NCI-H1417 treated with DMSO at 0.1 percent for 48 hours (cell line): ENCODE results near the gene CBX8.

Experiments
- DNase-seq: peaks from one replicate; lab custom pipeline; 2025; lab: John Stamatoyannopoulos, UW

Gene CBX8

DNA sequence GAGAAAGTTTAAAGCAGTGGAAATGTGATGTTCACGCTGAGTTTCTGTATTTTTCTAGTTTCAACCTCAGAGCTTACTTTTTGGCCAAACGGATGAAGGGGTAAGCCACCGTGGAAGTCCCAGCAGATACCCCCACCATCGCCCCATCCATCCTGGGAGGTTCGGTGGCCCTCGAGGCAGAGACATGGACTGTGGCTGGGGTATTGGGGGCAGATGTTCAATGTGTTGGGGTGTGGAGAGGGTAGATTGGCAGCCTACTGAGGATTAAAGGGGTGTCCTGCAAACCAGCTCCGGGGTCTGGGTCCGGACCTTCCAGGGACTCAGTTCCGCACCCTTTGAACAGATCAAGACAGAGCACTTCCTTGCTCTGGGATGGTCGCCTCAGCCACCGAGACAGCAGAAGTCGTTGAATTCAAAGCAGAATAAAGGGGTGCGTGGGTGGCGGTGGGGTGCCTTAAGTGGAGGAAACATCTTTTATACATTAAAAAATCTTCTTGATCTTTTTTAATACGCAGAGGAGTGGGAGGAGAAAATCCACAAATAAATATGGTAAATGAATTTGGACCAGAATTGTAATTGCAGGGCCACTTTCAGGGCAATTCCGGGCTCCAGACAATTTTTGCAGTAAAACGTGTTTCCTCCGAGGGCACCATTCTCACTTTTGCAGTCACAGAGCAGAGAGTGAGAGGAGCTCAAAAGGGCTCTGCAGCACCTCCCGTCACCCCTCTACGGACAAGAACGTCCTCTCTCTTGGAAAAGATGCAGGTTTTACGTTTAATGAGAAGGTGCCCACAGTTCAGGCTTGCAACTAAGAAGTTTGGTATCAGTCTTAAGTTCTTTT, 8.2 kb upstream of the CBX8 start:
- DNase-seq: no peak

GRCh38 chr17:79803997-79804855, 7.3 kb upstream of the CBX8 start:
- DNase-seq: no peak

DNA sequence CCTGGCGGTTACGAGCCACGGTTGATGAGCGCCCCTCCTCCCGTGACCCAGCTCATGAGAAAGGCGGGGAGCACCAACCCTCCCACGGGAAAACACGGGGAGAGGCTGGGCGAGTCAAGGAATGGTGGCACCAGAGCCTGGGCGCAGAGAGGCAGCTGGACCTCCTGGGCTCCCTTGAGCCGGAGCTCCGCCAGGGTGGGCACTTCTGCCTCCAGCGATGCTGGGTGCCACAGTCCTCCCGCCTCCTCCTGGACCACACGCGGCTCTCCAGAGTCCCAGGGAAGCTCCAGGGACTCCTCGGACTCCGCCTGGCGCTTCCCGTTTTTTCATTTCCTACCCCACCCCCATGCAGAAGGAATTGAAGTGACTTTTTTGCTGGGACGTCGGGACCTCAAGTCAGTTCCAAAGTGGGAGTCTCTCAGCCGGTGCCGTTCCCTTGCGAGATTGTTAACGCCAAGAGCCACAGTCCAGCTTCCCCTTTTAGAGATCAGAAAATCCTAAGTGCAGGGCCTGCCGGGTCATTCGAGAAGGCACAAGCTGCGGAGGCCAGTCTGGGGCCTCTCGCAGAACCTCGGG, 6.6 kb upstream of the CBX8 start:
- DNase-seq: no peak

- DNase-seq: no peak
Observed at GRCh38 chr17:79802736-79803420, 6.0 kb upstream of the CBX8 start.

DNA sequence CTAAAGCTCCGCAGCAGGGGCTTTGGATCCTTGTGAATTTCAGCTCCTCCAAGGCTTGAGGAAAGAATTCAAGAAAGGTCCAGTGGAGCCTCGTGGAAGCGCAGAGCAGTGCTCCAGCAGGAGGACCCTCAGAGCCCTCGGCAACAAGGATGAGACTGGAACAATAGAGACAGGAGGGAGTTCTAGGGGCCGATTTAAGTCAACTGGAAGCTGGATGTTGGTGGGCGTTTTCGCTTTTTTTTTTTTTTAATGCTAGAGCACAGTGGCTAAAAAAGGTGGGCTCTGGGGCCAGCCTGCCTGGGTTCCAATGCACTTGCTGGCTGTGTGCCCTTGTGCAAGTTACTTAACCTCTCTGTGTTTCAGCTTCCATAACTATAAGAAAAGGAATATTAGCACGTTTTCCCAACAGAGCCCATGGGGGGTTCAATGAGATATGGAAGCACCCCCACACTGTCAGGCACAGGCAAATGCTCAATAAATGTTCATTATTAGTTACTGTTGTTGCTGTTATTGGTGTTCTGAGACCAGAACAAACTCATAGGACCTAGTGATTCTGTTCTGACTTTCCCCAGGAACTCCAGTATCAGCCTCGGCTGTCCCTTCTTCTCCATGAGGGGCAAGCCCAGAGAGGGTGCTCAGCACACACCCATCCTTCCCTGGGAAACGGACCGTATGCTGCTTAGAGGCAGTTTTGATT, 5.3 kb upstream of the CBX8 start:
- no peak for DNase-seq

GRCh38 chr17:79801156-79802038, 4.5 kb upstream of the CBX8 start:
- no peak for DNase-seq

DNA sequence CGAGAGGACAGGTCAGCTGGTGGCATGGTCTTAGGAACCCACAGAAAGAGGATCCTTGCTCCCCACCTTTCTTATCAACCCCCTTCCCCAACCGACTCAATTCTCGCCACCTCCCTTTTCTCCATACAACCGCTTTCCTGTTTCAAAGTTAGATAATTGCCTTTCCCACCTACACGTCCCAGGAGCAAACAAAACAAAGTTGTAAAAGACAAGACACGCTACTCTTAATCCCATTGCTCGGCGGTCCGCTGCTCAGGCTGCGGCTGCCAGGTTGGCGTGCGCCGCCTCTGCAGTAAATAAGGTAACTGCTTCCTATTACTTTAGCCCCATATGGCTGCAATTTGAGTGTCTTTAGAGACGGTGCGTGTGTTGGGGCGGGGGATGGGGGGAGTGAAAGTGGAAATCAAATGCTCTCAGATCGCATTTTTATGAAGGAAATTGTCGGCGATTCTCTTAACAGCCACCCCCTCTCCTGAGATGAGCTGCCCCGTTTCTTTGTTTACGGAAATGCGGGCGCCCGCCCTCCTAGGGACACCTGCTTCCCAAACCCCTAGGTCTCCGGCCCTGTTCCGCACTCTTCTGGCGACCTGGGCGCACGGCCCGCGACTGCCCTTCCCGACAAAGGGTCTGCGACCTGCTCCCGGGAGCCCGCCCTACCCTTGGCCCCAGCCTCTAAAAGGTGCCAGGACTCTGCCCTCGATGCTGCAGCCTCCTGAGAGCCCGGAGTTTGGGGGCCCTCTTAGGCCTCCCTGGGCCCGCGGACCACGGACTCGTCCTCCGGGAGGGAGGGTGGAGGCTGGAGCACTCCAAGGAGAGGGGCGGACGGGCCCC, 3.7 kb upstream of the CBX8 start:
- no peak for DNase-seq

DNA sequence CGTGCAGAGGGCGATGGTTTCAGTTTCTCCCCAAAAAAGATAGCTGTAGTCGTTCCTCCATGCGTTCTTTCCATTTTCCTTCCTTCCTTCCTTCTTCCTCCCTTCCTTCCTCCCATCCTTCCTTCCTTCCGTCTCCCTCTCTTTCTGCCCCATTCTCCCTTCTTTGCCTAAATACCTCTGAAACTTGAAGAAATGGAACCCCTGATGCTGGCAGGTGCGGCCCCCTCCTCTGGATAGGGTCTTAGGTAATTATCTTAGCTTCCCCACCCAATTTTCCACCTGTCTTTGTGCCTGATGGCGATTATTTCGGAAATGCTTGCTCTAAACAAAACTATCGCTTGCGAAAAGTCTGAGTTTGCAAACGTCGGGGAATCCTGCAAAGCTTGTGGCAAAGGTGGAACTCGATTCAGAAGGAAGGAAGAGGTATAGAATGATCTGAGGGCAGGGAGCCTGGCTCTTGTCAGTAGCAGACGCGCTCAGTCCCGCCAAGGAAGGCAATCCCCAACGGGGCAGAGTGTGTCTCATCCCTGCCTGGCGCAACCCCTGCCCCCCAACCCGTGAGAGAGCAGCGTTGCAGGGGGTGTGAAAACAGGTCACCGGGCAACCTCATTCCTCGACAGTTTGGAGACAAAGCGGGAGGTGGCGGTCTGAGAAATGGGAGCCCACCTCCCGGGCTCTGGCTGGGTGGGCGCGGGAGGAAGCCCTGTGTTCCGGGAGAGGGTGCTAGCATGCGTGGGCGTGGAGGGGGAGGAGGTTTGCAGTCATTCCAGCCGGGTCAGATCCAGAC, 2.9 kb upstream of the CBX8 start:
- no peak for DNase-seq

GRCh38 chr17:79799174-79799537, 2.3 kb upstream of the CBX8 start:
- no peak for DNase-seq

GRCh38 chr17:79798299-79799173, 1.7 kb upstream of the CBX8 start:
- no peak for DNase-seq

- no peak for DNase-seq
Observed at GRCh38 chr17:79797492-79798298, 818 bp upstream of the CBX8 start.

DNA sequence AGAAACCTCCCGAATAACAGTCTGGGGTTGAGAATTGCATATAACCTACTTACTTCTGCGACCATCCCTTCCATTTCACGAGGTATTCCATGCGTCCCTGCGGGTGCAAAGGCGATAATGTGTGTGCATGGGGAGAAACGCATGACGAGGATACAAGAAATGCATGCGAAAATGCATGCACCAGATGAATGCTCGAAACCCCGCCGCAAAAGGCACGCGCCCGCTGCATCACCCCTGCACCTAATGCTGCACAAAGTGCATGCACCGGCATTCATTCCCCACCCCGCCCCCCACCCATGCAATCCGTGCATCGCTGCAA, 474 bp downstream of the CBX8 start:
- no peak for DNase-seq

DNA sequence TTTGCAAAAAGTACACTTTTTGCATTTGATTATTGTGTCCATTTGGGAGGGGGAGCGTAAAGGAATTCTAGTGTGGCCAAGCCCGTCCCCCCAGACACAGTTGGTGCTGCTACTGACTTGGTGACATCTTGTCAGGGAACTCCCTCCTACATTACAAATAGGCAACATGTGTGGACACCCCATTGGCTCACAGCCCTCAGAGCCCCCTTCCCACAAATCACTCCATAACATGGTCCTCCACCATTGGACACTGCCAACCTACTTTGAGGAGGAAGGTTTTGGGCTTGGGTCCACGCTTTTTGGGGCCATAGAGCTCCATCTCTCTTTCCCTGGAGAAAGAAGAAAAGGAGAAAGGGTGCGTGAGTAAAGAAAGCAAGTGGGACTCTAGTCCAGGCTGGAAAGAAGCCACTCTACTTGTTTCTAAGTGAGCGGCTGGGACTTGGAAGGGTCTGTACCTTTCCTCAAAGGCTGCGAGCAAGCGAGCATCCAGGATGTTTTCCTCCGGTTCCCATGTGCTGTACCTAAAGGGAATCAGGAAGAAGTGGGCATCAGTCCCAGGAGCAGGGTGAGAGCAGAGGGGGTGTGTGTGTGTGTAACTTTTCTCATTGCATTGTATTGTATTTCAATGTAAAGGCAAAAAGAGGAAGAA, 958 bp downstream of the CBX8 start:
- no peak for DNase-seq

DNA sequence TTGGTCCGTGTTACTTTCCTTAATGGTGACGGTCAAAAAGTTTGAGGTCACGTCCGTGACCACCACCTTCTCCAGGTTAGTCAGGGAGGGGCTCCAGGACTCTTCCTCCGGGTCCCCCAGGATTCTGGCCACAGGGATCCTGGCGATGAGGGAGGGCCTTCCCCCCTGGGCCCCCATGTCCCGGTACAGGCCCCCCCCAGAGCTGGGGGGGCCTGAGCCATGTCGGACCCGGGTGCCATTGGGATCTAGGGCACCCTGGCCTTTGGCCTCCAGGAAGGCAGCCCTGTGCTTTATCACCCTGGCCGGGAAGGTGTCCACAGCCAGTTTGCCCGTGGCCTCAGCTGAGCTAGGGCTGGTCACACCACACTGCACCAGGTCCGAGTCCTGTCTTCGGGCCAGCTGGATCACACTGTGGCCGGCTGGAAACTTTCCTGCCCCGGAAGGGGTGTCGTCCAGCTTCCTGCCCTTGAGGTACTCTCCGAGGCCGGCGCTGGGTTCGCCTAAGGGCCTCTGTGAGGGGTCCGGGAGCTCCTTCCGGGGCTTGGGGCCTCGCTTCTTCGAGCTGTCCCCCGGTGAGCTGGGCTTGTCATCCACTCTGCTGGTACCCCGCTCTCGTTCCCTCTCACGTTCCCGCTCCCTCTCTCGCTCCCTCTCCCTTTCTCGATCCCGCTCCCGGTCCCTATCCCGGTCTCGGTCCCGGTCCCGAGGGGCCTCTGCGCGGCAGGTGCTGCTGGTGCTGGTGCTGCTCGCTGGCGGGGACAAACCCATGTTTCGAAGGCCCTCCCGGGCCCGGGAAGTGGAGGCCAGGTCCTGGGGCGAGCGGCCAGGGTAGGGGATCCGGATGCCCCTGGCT, 2.0 kb downstream of the CBX8 start:
- no peak for DNase-seq

DNA sequence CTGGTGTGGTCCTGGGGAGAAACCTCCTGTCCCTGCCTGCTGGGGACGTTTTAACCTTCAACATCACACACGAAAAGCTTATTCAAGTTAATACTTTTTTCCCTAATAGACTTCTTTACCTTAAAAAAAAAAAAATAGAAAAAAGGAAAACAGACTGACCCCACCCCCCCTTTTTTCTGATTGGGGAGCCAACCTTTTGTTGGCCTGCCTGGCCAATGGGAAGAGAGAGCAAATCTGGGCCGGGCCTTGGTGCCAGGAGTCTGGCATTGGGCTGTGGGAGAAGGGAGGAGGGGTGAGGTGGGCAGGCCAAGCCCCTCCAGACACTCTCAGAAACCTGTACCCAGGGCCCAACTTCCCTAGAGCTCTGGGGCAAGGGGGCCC, 3.0 kb downstream of the CBX8 start:
- no peak for DNase-seq
